Measurements from ENCODE around the gene PCDH11X. TPM values are rescaled to one million over a fixed set of nuclear protein-coding genes. Genes with fewer than 3 reads are reported as not detected.
"Not testable (repeated sequence)": the region's sequence is repeated elsewhere in the genome, so short reads cannot be mapped to it uniquely, and the experiment has no call there.

Gene PCDH11X
- total and polyA plus RNA-seq, 2 experiments from 2014 or later = 16.1 to 22.6 TPM

GRCh38 chrX:91773943-91774342, 5.2 kb upstream of the PCDH11X start:
- H3K36me3 ChIP-seq (ENCODE audit: insufficient read depth); H4K20me1 ChIP-seq (replicated peaks; ENCODE audit: insufficient read depth); H3K4me1 ChIP-seq (ENCODE audit: insufficient read depth); H3K9me2 ChIP-seq (ENCODE audit: insufficient read depth); H3K4me3 Mint-ChIP-seq; H3K4me2 ChIP-seq; H3K27ac ChIP-seq (ENCODE audit: low read depth); H3K4me1 Mint-ChIP-seq; H2AFZ ChIP-seq; H3K79me2 ChIP-seq (replicated peaks; ENCODE audit: insufficient read depth); H3K27me3 Mint-ChIP-seq (ENCODE audit: insufficient read depth, low read depth, poor library complexity); H3K27ac Mint-ChIP-seq; ATAC-seq; H3K9me3 Mint-ChIP-seq; H3F3A ChIP-seq (replicated peaks; ENCODE audit: low read depth); H3K4me3 ChIP-seq; H3K36me3 Mint-ChIP-seq (ENCODE audit: low read depth): not testable (repeated sequence)
- H3K27me3 ChIP-seq (ENCODE audit: insufficient read depth) = peaks cover 10% of the 10 kb centered on the region
- 0 out of 4 replicates have a peak, but pooled peaks have one; percentile 10 to 18 for TF ChIP-seq CTCF (conservative IDR thresholded peaks at IDR 0.05; ENCODE audit: low read depth in 2 of 2)
- peak; percentile 4 for DNase-seq (ENCODE audit: low spot score)

GRCh38 chrX:91780008-91780407, 833 bp downstream of the PCDH11X start:
- not testable (repeated sequence) for H4K20me1 ChIP-seq (replicated peaks; ENCODE audit: insufficient read depth); H3K36me3 Mint-ChIP-seq (ENCODE audit: low read depth); H3K9me3 Mint-ChIP-seq; H3K36me3 ChIP-seq (ENCODE audit: insufficient read depth); H3K27me3 Mint-ChIP-seq (ENCODE audit: insufficient read depth, low read depth, poor library complexity); H2AFZ ChIP-seq; H3K27ac Mint-ChIP-seq; H3K79me2 ChIP-seq (replicated peaks; ENCODE audit: insufficient read depth); H3K9me2 ChIP-seq (ENCODE audit: insufficient read depth); H3K4me1 ChIP-seq (ENCODE audit: insufficient read depth); H3F3A ChIP-seq (replicated peaks; ENCODE audit: low read depth); H3K27ac ChIP-seq (ENCODE audit: low read depth)
- DNase-seq (ENCODE audit: low spot score) (peak; percentile 1), ATAC-seq (peak; percentile 10)
- H3K4me1 Mint-ChIP-seq = peaks cover 12% of the 10 kb centered on the region
- peak overlapping the region; percentile 84 for H3K4me3 Mint-ChIP-seq
- Histone ChIP-seq H3K27me3 (ENCODE audit: insufficient read depth) (peaks cover 36% of the 10 kb centered on the region), H3K4me2 (peak overlapping the region; percentile 88), H3K4me3 (peak overlapping the region; percentile 63)

- not testable (repeated sequence) for H3K9me2 ChIP-seq (ENCODE audit: insufficient read depth); H3K27me3 Mint-ChIP-seq (ENCODE audit: insufficient read depth, low read depth, poor library complexity); H3K27ac ChIP-seq (ENCODE audit: low read depth); H3F3A ChIP-seq (replicated peaks; ENCODE audit: low read depth); H3K9me3 Mint-ChIP-seq; H3K36me3 Mint-ChIP-seq (ENCODE audit: low read depth); ATAC-seq; H3K27ac Mint-ChIP-seq; H3K36me3 ChIP-seq (ENCODE audit: insufficient read depth); H3K79me2 ChIP-seq (replicated peaks; ENCODE audit: insufficient read depth); H2AFZ ChIP-seq; H4K20me1 ChIP-seq (replicated peaks; ENCODE audit: insufficient read depth); H3K4me1 ChIP-seq (ENCODE audit: insufficient read depth)
- H3K27me3 ChIP-seq (ENCODE audit: insufficient read depth) = peaks cover 36% of the 10 kb centered on the region
- Mint-ChIP-seq H3K4me1 (peaks cover 12% of the 10 kb centered on the region), H3K4me3 (peak overlapping the region; percentile 84)
- peak; percentile 12 for TF ChIP-seq EZH2 (IDR thresholded peaks at IDR 0.05; ENCODE audit: low read depth, unreplicated experiment)
- H3K4me2 ChIP-seq = peak overlapping the region; percentile 88
- peak overlapping the region; percentile 63 for H3K4me3 ChIP-seq
- DNase-seq (ENCODE audit: low spot score) = peak; percentile 1
Observed at GRCh38 chrX:91780698-91781097, 1.5 kb downstream of the PCDH11X start.

- not testable (repeated sequence) for H3K27ac Mint-ChIP-seq; H3K27me3 Mint-ChIP-seq (ENCODE audit: insufficient read depth, low read depth, poor library complexity); H3K9me2 ChIP-seq (ENCODE audit: insufficient read depth); H2AFZ ChIP-seq; H3K9me3 Mint-ChIP-seq; H3F3A ChIP-seq (replicated peaks; ENCODE audit: low read depth); H3K36me3 Mint-ChIP-seq (ENCODE audit: low read depth); H3K79me2 ChIP-seq (replicated peaks; ENCODE audit: insufficient read depth); H3K27ac ChIP-seq (ENCODE audit: low read depth); H3K4me1 ChIP-seq (ENCODE audit: insufficient read depth); H4K20me1 ChIP-seq (replicated peaks; ENCODE audit: insufficient read depth); H3K36me3 ChIP-seq (ENCODE audit: insufficient read depth)
- Mint-ChIP-seq H3K4me1 (peaks cover 12% of the 10 kb centered on the region), H3K4me3 (peak overlapping the region; percentile 84)
- peak overlapping the region; percentile 63 for H3K4me3 ChIP-seq
- ATAC-seq (peak; percentile 61), DNase-seq (ENCODE audit: low spot score) (peak; percentile 1)
- H3K27me3 ChIP-seq (ENCODE audit: insufficient read depth) = peaks cover 36% of the 10 kb centered on the region
- H3K4me2 ChIP-seq = peak overlapping the region; percentile 88
Observed at GRCh38 chrX:91781553-91782298, 2.6 kb downstream of the PCDH11X start.

- Mint-ChIP-seq H3K4me1 (peaks cover 12% of the 10 kb centered on the region), H3K4me3 (peak overlapping the region; percentile 52; the same call in 2 of the 3 replicates)
- H3K27ac Mint-ChIP-seq; H3K27ac ChIP-seq (ENCODE audit: low read depth); H3K4me1 ChIP-seq (ENCODE audit: insufficient read depth); H3K79me2 ChIP-seq (replicated peaks; ENCODE audit: insufficient read depth); H3K36me3 Mint-ChIP-seq (ENCODE audit: low read depth); H3K9me2 ChIP-seq (ENCODE audit: insufficient read depth); H3K9me3 Mint-ChIP-seq; H2AFZ ChIP-seq; H3K36me3 ChIP-seq (ENCODE audit: insufficient read depth); H4K20me1 ChIP-seq (replicated peaks; ENCODE audit: insufficient read depth); H3K27me3 Mint-ChIP-seq (ENCODE audit: insufficient read depth, low read depth, poor library complexity); H3F3A ChIP-seq (replicated peaks; ENCODE audit: low read depth): not testable (repeated sequence)
- Histone ChIP-seq H3K4me3 (peak overlapping the region; percentile 63), H3K4me2 (peak overlapping the region; percentile 74), H3K27me3 (ENCODE audit: insufficient read depth) (peaks cover 29% of the 10 kb centered on the region)
- peak; percentile 0 for DNase-seq (ENCODE audit: low spot score)
- ATAC-seq = peak; percentile 3; the same call in 1 of the 3 replicates
Observed at GRCh38 chrX:91782825-91783224, 3.6 kb downstream of the PCDH11X start.

- H3K27me3 Mint-ChIP-seq (ENCODE audit: insufficient read depth, low read depth, poor library complexity); H3K36me3 ChIP-seq (ENCODE audit: insufficient read depth); H3K9me3 Mint-ChIP-seq; H3K9me2 ChIP-seq (ENCODE audit: insufficient read depth); H3K27ac ChIP-seq (ENCODE audit: low read depth); H2AFZ ChIP-seq; H3K4me3 Mint-ChIP-seq; H3F3A ChIP-seq (replicated peaks; ENCODE audit: low read depth); H3K36me3 Mint-ChIP-seq (ENCODE audit: low read depth); H3K79me2 ChIP-seq (replicated peaks; ENCODE audit: insufficient read depth); H3K27me3 ChIP-seq (ENCODE audit: insufficient read depth); H3K4me1 Mint-ChIP-seq; DNase-seq (ENCODE audit: low spot score); ATAC-seq; H3K4me3 ChIP-seq; H3K4me1 ChIP-seq (ENCODE audit: insufficient read depth); H3K27ac Mint-ChIP-seq; H3K4me2 ChIP-seq; H4K20me1 ChIP-seq (replicated peaks; ENCODE audit: insufficient read depth): not testable (repeated sequence)
Observed at GRCh38 chrX:91817537-91817936, 38.4 kb downstream of the PCDH11X start.

Data from GM23338 (cell line).